Stimulated activated naive CD4-positive, alpha-beta T cell (primary cell): ENCODE measurements around the gene CLTCL1.
"Not testable (repeated sequence)": the region's sequence is repeated elsewhere in the genome, so short reads cannot be mapped to it uniquely, and the experiment has no call there.

Source experiments
- DNase-seq, 6 experiments: peaks; one replicate each; lab custom pipeline; 2025; lab: John Stamatoyannopoulos, UW

CLTCL1 gene

DNA sequence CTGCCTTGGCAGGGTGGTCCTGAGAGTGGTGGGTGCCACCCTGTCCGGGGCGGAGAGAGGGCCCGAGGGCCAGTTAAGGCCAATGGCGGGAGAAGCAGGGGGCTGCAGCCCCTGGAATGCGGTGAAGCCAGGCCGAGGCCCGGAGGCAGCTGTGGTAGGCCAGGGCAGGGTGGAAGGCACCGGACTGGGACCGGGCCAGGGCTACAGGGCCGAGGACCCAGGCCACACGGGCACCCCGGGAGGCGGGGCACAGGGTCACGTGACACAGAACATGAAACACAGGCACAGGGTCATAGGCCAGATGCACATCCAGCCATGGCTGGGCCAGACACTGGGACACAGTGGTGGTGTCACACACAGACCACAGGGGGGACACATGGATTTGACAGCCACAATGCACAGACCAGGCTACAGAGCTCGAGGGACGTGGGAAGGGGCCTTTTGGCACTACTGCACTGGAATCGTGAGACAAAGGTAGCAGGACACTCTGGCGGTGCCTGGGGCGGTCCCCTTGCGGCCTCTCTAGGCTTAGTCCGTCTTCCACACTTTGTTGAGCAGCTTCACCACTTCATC, 115.8 kb downstream of the CLTCL1 start:
- no peak for DNase-seq

GRCh38 chr22:19175026-19175601, 116.4 kb downstream of the CLTCL1 start:
- DNase-seq, result no peak

- no peak for DNase-seq
Measured at GRCh38 chr22:19174106-19175025, 117.2 kb downstream of the CLTCL1 start.

GRCh38 chr22:19173047-19174035, 118.2 kb downstream of the CLTCL1 start:
- no peak for DNase-seq

DNA sequence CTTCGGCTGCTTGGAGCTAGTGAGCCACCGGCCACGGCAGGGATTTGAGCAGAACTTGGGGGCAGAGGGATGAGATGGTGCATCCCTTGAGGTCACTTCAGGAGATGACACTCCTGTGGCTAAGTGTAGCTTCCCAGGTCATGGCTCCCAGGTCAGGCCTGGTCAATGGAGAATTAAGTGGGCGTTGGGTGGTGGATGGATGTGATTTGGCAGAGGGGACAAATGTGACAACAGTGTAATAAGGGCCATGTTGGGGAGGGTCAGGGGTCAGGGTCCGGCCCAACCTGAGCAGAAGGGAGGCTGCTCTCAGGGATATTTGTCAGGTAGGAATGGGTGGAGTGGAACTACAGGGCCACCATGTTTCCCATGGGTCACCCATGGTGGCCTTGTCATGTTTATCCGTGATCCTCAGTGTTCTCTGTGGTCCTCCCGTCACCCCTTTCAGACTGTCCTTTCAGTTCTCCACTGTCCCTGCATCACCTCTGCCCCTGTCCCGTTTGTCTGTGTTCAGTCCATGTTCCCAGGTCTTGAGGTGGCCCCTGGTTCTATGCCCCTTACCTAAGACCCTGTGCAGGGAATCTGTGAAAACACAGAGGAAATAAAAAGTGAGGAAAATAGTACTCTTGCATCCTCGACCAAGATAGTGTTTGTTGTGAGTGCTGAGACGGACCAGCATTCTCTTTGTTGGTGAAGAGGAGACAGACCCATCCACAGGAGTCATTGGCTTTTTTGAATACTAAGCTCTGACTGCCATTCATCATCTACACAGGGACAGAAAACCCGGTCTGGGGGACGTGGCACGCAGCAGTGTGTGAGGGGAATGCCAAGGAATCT, 119.1 kb downstream of the CLTCL1 start:
- DNase-seq, result no peak

- DNase-seq, result no peak
Measured at GRCh38 chr22:19169947-19170318, 121.6 kb downstream of the CLTCL1 start.

- no peak for DNase-seq
Measured at GRCh38 chr22:19169002-19169946, 122.2 kb downstream of the CLTCL1 start.

DNA sequence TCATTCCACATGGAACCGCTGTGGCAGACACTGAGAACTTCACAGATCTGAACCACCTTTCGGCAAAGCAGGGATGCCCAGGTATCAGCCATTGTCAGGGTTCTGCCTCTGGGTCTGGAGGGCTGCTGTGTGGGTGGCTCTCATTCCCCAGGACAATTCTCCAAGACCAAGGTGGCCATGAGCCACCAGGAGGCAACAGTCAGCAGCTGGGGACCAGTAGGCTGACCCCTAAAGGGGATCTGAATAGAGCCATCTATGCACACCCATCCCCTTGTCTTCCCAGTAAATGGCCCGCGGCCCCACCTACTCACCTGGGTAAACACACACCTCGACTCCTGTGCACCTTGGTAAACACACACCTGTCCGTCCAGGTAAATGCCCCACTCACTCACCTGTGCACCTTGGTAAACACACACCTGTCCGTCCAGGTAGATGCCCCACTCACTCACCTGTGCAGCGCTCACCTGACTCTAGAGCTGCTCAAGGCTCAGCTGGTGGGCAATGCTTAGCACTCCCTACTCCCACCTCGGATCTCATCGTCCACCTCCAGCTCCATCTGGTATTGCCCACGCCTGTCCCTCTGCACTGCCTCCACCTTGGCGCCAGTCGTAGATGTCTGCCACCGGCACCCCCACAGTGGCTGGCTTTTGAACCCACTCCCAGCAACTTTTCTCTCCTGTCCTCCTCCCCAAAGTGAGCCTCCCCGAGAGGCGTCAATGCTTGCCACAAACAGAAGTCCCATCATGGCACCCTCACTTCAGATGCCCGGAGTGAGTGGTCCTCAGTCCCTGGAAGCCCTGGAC, 123.2 kb downstream of the CLTCL1 start:
- no peak for DNase-seq

- DNase-seq, result no peak
Measured at GRCh38 chr22:19167106-19167869, 124.2 kb downstream of the CLTCL1 start.

- DNase-seq, result no peak
Measured at GRCh38 chr22:19166421-19166820, 125.1 kb downstream of the CLTCL1 start.

DNA sequence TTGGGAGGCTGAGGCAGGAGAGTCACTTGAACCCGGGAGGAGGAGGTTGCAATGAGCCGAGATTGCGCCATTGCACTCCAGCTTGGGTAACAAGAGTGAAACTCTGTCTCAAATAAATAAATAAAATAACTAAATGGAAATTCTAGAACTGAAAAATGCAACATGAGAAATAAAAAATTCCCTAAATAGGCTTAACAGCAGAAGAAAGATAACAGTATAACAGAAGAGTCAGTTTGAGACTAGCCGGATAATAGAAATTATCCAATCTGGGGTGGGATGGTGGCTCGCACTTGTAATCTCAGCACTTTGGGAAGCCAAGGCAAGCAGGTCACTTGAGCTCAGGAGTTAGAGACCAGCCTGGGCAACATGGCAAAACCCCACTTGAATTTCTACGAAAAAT, 127.1 kb downstream of the CLTCL1 start:
- DNase-seq, result no peak

- DNase-seq, result not testable (repeated sequence)
Measured at GRCh38 chr22:19158649-19159048, 132.9 kb downstream of the CLTCL1 start.

- DNase-seq, result not testable (repeated sequence)
Measured at GRCh38 chr22:19156109-19156508, 135.4 kb downstream of the CLTCL1 start.

- no peak for DNase-seq
Measured at GRCh38 chr22:19152942-19153883, 138.3 kb downstream of the CLTCL1 start.

DNA sequence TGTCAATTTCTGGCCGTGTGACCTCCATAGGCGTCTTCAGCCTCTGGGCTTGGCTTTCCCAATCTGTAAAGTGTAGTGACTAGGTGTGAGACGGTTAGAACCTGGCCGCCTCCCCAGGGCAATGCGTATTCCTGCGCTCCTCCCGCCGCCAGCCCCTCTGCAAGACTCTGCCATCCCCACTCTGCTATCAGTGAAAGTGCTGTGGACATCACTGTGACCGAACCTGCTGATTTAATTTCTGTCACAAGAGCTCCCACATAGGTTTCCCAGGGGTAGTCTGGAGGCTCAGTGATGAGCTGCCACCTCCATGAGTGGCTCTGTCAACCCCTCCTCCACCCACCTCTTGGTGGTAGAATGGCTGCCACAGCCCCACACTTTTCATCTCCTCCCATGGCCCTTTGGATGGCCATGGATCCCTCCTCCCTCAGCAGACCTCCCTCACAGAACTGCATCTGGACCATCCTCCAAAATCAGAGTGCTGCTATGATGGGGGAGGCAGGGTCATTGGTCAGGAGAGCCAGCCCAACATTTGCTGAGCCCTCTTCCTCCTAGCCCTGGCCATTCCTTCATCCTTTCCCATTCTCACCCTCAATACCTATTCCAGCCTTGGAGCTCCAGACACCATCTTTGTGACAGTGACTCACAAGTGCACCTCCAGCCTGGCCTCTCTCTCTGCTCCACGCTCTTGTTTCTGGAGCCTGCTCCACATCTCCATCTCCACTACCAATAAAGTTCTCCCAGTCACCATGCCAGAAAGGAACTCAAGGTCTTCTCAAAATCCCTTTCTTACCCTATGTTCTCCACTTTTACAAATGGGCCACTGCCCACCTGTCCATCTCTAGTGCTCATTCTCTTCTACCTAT, 140.0 kb downstream of the CLTCL1 start:
- no peak for DNase-seq
